H9 (cell line): ENCODE data around the gene DUSP15. TPM values are rescaled to one million over a fixed set of nuclear protein-coding genes. Genes with fewer than 3 reads are reported as not detected.

Experiments used
- DNase-seq: peaks from one replicate; pipeline ENCODE4 v3.0.0-alpha.2; 2017
- H2AFZ ChIP-seq: one replicate; pipeline ENCODE4 v1.6.1; 2013; ENCODE audit warnings: mild to moderate bottlenecking, low read length, control low read depth, moderate library complexity
- H2AK5ac ChIP-seq: 2 replicates; pipeline ENCODE4 v1.6.1; 2013; ENCODE audit warnings: low read length, control low read depth, mixed read lengths; ENCODE audit not compliant: insufficient read length
- H2BK120ac ChIP-seq: one replicate; pipeline ENCODE4 v1.6.1; 2013; ENCODE audit warnings: low read depth, mild to moderate bottlenecking, low read length, control low read depth, inconsistent platforms; ENCODE audit not compliant: poor library complexity, severe bottlenecking
- H2BK12ac ChIP-seq: 2 replicates; pipeline ENCODE4 v1.6.1; 2013; ENCODE audit warnings: low read length, control low read depth, mixed read lengths, low read depth; ENCODE audit not compliant: insufficient read length
- H2BK15ac ChIP-seq: 2 replicates; pipeline ENCODE4 v1.6.1; 2013; ENCODE audit warnings: low read depth, low read length, control low read depth
- H2BK20ac ChIP-seq: one replicate; pipeline ENCODE4 v1.6.1; 2013; ENCODE audit warnings: low read depth, mild to moderate bottlenecking, low read length, control low read depth, inconsistent platforms; ENCODE audit not compliant: poor library complexity, severe bottlenecking
- H2BK5ac ChIP-seq: 2 replicates; pipeline ENCODE4 v1.6.1; 2013; ENCODE audit warnings: low read length, control low read depth, mixed read lengths; ENCODE audit not compliant: insufficient read length
- H3K14ac ChIP-seq: 2 replicates; pipeline ENCODE4 v1.6.1; 2013; ENCODE audit warnings: low read length, control low read depth; ENCODE audit not compliant: insufficient read depth
- H3K18ac ChIP-seq: 2 replicates; pipeline ENCODE4 v1.6.1; 2013; ENCODE audit warnings: low read depth, mild to moderate bottlenecking, mixed read lengths, low read length, control low read depth; ENCODE audit not compliant: insufficient read length
- H3K23ac ChIP-seq: 2 replicates; pipeline ENCODE4 v1.6.1; 2013; ENCODE audit warnings: low read length, control low read depth, mixed read lengths, low read depth; ENCODE audit not compliant: insufficient read length
- H3K23me2 ChIP-seq: 2 replicates; pipeline ENCODE4 v1.6.1; 2013; ENCODE audit warnings: low read depth, mild to moderate bottlenecking, mixed read lengths, low read length, control low read depth; ENCODE audit not compliant: insufficient read length, poor library complexity, severe bottlenecking
- H3K27ac ChIP-seq: 2 replicates; pipeline ENCODE4 v1.5.1; 2013; ENCODE audit warnings: low read length, control low read depth, mixed read lengths, low read depth; ENCODE audit not compliant: insufficient read length
- H3K27me3 ChIP-seq: 2 replicates; pipeline ENCODE4 v1.6.1; 2013; ENCODE audit warnings: low read length, control low read depth, inconsistent platforms; ENCODE audit not compliant: insufficient read depth
- H3K4ac ChIP-seq: 2 replicates; pipeline ENCODE4 v1.6.1; 2013; ENCODE audit warnings: low read depth, mild to moderate bottlenecking, control low read depth, inconsistent platforms, low read length, moderate library complexity
- H3K4me1 ChIP-seq: 2 replicates; pipeline ENCODE4 v1.6.1; 2013; ENCODE audit warnings: low read length, control low read depth, inconsistent platforms; ENCODE audit not compliant: insufficient read depth
- H3K4me2 ChIP-seq: 2 replicates; pipeline ENCODE4 v1.6.1; 2013; ENCODE audit warnings: low read length, control low read depth, mixed read lengths; ENCODE audit not compliant: insufficient read length, insufficient read depth
- H3K56ac ChIP-seq: 2 replicates; pipeline ENCODE4 v1.6.1; 2013; ENCODE audit warnings: low read depth, mild to moderate bottlenecking, mixed read lengths, low read length, control low read depth; ENCODE audit not compliant: insufficient read length
- H3K79me1 ChIP-seq: 2 replicates; pipeline ENCODE4 v1.6.1; 2013; ENCODE audit warnings: low read depth, mild to moderate bottlenecking, moderate library complexity, low read length, control low read depth, inconsistent platforms; ENCODE audit not compliant: insufficient read depth, poor library complexity, severe bottlenecking
- H3K79me2 ChIP-seq: 2 replicates; pipeline ENCODE4 v1.6.1; 2013; ENCODE audit warnings: low read length, control low read depth, inconsistent platforms; ENCODE audit not compliant: insufficient read depth
- H3K9ac ChIP-seq: 2 replicates; pipeline ENCODE4 v1.6.1; 2013; ENCODE audit warnings: low read length, control low read depth, mixed read lengths; ENCODE audit not compliant: insufficient read length; ENCODE audit errors: extremely low read depth
- H3K9me3 ChIP-seq: one replicate; pipeline ENCODE4 v1.6.1; 2013; ENCODE audit warnings: low read depth, low read length, inconsistent platforms; ENCODE audit not compliant: control insufficient read depth
- H3T11ph ChIP-seq: one replicate; pipeline ENCODE4 v1.6.1; 2013; ENCODE audit warnings: mild to moderate bottlenecking, low read length, control low read depth, inconsistent platforms
- H4K20me1 ChIP-seq: one replicate; pipeline ENCODE4 v1.6.1; 2013; ENCODE audit not compliant: control insufficient read depth, insufficient read length, insufficient read depth
- H4K5ac ChIP-seq: 2 replicates; pipeline ENCODE4 v1.6.1; 2013; ENCODE audit warnings: low read depth, mild to moderate bottlenecking, mixed read lengths, low read length, control low read depth; ENCODE audit not compliant: insufficient read length
- H4K8ac ChIP-seq: replicated peaks from 2 replicates; pipeline ENCODE4 v1.6.1; 2013; ENCODE audit warnings: low read length, control low read depth, mixed read lengths, low read depth; ENCODE audit not compliant: insufficient read length
- H4K91ac ChIP-seq: 2 replicates; pipeline ENCODE4 v1.6.1; 2013; ENCODE audit warnings: low read depth, mild to moderate bottlenecking, moderate library complexity, mixed read lengths, low read length, control low read depth; ENCODE audit not compliant: insufficient read length
- H3K27ac Mint-ChIP-seq, 3 experiments: 2 replicates in 2 of 3; 3 replicates in 1 of 3; pipeline ENCODE4 v1.8.0; 2020 to 2021; ENCODE audit warnings: mixed read lengths in 3 of 3, mild to moderate bottlenecking in 1 of 3, moderate library complexity in 1 of 3
- H3K27me3 Mint-ChIP-seq: 2 replicates; pipeline ENCODE4 v1.8.0; 2021; ENCODE audit warnings: low read depth, mild to moderate bottlenecking, moderate library complexity, mixed read lengths
- H3K36me3 Mint-ChIP-seq, 3 experiments: 2 replicates in 2 of 3; 3 replicates in 1 of 3; pipeline ENCODE4 v1.8.0; 2020 to 2021; ENCODE audit warnings: low read depth in 3 of 3, mixed read lengths in 3 of 3; ENCODE audit not compliant: insufficient read depth in 1 of 3
- H3K4me1 Mint-ChIP-seq, 2 experiments: 2 replicates each; pipeline ENCODE4 v1.8.0; 2020; ENCODE audit warnings: mixed read lengths in 2 of 2
- H3K4me3 Mint-ChIP-seq, 2 experiments: 2 replicates in 1 of 2; 3 replicates in 1 of 2; pipeline ENCODE4 v1.8.0; 2020 to 2021; ENCODE audit warnings: mild to moderate bottlenecking in 2 of 2, mixed read lengths in 2 of 2, moderate library complexity in 1 of 2
- H3K9me3 Mint-ChIP-seq, 2 experiments: 2 replicates in 1 of 2; 3 replicates in 1 of 2; pipeline ENCODE4 v1.8.0; 2020; ENCODE audit warnings: mild to moderate bottlenecking in 2 of 2, mixed read lengths in 2 of 2, moderate library complexity in 1 of 2
- WGBS: extraction: QIAGEN DNeasy Blood & Tissue Kit; methylation state at CpG from one replicate; pipeline ENCODE4 v1.1.7; 2013; ENCODE audit warnings: missing lambda C conversion rate, low lambda C conversion rate, mixed read lengths; ENCODE audit not compliant: insufficient read length; ENCODE audit errors: extremely low coverage; 5-methylcytosine and 5-hydroxymethylcytosine counted together
- total RNA-seq: library from RNA; stranded (reverse); gene quantifications from 2 replicates; pipeline ENCODE4 v1.2.1, GENCODE V29; 2021
- TF ChIP-seq, protein P1 (sequence below): fragments of 200-600 bp; sonication (generic); conservative IDR thresholded peaks from 3 replicates; pipeline ENCODE4 v1.8.0; 2021; ENCODE audit warnings: antibody characterized with exemption, mild to moderate bottlenecking

Gene DUSP15
- total RNA-seq, 1 experiment from 2014 or later: 5.6 TPM

DNA sequence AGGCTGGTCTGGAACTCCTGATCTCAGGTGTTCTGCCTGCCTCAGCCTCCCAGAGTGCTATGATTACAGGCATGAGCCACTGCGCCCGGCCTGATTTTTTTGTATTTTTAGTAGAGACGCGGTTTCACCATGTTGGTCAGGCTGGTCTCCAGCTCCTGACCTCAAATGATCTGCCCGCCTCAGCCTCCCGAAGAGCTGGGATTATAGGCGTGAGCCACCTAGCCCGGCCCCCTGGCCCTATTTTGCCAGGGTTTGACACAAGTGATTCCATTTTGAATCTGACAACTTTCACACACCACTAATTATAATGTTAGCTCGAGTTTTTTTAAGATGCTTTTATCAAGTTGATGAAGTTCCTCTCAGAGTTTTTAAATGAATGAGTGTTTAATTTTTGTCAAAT is 25.7 kb upstream of the DUSP15 start:
- H4K91ac ChIP-seq: no peak overlapping the region
- no peak overlapping the region for H2BK20ac ChIP-seq
- no peak overlapping the region for H2BK12ac ChIP-seq
- no peak overlapping the region for H3K56ac ChIP-seq
- peaks cover 3% of the 10 kb centered on the region for H3K23me2 ChIP-seq
- no peak overlapping the region for H3K27ac ChIP-seq
- Mint-ChIP-seq H3K4me3 (no peak overlapping the region), H3K27me3 (peaks cover 2% of the 10 kb centered on the region; the same call in 1 of the 2 replicates), H3K36me3 (no peaks in the 10 kb centered on the region), H3K4me1 (peaks cover 13 to 22% of the 10 kb centered on the region in 2 experiments), H3K27ac (no peak overlapping the region), H3K9me3 (no peaks in the 10 kb centered on the region; a peak in 1 of 5 replicates)
- no peak overlapping the region for H4K8ac ChIP-seq
- no peak overlapping the region for H2AK5ac ChIP-seq
- no peaks in the 10 kb centered on the region for H3K9me3 ChIP-seq
- H3K23ac ChIP-seq: no peak overlapping the region
- H4K20me1 ChIP-seq: no peaks in the 10 kb centered on the region
- no peak overlapping the region for H2BK120ac ChIP-seq
- no peaks in the 10 kb centered on the region for H3K79me1 ChIP-seq
- H3K79me2 ChIP-seq: no peaks in the 10 kb centered on the region
- H3K4me1 ChIP-seq: no peaks in the 10 kb centered on the region
- no CpG with 5 or more reads among the region's 9 CpGs for WGBS
- TF ChIP-seq, protein P1, sequence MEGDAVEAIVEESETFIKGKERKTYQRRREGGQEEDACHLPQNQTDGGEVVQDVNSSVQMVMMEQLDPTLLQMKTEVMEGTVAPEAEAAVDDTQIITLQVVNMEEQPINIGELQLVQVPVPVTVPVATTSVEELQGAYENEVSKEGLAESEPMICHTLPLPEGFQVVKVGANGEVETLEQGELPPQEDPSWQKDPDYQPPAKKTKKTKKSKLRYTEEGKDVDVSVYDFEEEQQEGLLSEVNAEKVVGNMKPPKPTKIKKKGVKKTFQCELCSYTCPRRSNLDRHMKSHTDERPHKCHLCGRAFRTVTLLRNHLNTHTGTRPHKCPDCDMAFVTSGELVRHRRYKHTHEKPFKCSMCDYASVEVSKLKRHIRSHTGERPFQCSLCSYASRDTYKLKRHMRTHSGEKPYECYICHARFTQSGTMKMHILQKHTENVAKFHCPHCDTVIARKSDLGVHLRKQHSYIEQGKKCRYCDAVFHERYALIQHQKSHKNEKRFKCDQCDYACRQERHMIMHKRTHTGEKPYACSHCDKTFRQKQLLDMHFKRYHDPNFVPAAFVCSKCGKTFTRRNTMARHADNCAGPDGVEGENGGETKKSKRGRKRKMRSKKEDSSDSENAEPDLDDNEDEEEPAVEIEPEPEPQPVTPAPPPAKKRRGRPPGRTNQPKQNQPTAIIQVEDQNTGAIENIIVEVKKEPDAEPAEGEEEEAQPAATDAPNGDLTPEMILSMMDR: no peak
- H2BK15ac ChIP-seq: no peak overlapping the region
- H3K18ac ChIP-seq: no peak overlapping the region
- no peaks in the 10 kb centered on the region for H3K27me3 ChIP-seq
- H3T11ph ChIP-seq: no peak overlapping the region
- no peak overlapping the region for H3K14ac ChIP-seq
- H4K5ac ChIP-seq: no peak overlapping the region
- no peak overlapping the region for H3K9ac ChIP-seq
- no peak overlapping the region for H2BK5ac ChIP-seq
- H2AFZ ChIP-seq: no peak overlapping the region
- no peak overlapping the region for H3K4me2 ChIP-seq
- DNase-seq: no peak
- no peak overlapping the region for H3K4ac ChIP-seq
